Measurements from ENCODE around the gene MUCL3.

GRCh38 chr6:30917487-30917886, 23.3 kb upstream of the MUCL3 start:
- no peak for TF ChIP-seq CTCF (IDR thresholded peaks at IDR 0.05)
- no peak for TF ChIP-seq POLR2A (IDR thresholded peaks at IDR 0.05)
